ENCODE results near the gene PACS1.
A peak's percentile ranks its signal among the peaks of the same experiment; 100 is the strongest.
"Not testable (repeated sequence)": the region's sequence is repeated elsewhere in the genome, so short reads cannot be mapped to it uniquely, and the experiment has no call there.

PACS1 gene

DNA sequence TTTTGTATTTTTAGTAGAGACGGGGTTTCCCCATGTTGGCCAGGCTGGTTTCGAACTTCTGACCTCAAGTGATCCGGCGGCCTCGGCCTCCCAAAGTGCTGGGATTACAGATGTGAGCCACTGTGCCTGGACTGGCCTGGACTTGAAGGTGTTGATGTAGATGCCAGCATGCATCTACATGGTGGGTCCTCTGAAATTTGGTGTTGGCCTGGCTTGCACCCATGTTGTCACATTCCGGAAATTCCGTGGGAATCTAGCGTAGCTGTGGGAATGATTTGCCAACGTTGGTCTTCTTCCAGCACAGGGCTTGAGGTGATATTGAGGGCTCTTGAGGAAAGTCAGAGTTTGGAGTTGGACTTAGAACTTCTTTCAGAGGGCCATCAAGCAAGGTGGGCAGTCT is 6.5 kb downstream of the PACS1 start:
- peak; percentile 24 for DNase-seq (ENCODE audit: low spot score)

DNA sequence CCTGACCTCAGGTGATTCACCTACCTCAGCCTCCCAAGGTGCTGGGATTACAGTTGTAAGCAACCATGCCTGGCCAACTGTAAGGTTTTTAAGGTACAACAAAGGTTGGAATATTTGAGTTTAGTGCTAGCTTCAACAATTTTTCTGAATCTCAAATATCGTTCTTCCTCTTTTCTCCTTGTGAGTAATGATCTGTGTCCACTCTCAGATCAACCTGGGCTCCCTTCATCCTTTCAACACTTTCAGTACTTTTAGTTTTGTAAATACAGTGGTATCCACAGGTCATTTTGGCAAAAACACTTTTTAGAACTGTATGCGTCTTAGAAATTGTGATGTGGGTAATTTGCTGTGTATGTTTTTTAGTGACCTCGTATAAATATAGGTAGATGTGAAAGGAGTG is 7.9 kb downstream of the PACS1 start:
- no peak for DNase-seq (ENCODE audit: low spot score)

GRCh38 chr11:66078949-66079348 is 8.9 kb downstream of the PACS1 start:
- DNase-seq (ENCODE audit: low spot score), result not testable (repeated sequence)

GRCh38 chr11:66080055-66080817 is 10.2 kb downstream of the PACS1 start:
- DNase-seq (ENCODE audit: low spot score), result peak; percentile 57

DNA sequence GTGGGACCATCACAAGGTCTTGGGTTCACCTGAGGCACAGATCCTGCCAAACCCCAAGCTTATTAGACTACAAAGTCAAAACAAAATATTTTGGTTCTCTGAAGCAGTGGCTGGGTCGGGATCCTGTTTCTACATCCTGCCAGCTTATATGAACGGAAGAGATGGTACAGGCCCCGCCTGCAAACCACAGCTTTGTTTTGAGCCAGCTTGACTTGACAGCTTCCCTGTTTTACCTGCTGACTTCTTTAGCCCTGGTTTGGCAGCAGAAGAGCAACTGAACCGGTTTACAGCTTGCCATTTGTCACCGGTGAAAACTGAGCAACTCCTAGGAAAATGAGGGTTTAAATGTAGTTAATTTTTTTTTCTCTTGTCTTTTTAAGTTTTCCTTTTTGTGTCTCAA is 11.4 kb downstream of the PACS1 start:
- DNase-seq (ENCODE audit: low spot score), result peak; percentile 42

GRCh38 chr11:66082946-66083698 is 13.1 kb downstream of the PACS1 start:
- DNase-seq (ENCODE audit: low spot score), result peak; percentile 20

DNA sequence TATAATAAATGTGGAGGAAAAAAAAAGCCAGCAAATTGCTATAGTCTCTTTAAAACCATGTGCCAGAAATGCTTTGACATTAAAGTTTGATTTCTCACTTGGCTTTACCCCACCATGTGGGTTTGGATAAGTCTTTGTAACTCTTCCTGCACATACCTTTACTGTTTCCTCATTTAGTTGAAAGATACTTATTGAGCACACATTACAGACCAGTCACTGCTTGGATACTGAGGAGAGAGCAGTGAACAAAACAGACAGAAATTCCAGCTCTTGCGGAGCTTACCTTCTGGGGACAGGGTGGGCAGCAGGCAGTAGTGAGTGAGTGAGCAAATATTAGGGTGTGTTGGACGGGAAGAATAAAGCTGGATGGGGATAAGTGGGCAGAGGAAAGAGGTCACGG is 13.7 kb downstream of the PACS1 start:
- DNase-seq (ENCODE audit: low spot score), result no peak

DNA sequence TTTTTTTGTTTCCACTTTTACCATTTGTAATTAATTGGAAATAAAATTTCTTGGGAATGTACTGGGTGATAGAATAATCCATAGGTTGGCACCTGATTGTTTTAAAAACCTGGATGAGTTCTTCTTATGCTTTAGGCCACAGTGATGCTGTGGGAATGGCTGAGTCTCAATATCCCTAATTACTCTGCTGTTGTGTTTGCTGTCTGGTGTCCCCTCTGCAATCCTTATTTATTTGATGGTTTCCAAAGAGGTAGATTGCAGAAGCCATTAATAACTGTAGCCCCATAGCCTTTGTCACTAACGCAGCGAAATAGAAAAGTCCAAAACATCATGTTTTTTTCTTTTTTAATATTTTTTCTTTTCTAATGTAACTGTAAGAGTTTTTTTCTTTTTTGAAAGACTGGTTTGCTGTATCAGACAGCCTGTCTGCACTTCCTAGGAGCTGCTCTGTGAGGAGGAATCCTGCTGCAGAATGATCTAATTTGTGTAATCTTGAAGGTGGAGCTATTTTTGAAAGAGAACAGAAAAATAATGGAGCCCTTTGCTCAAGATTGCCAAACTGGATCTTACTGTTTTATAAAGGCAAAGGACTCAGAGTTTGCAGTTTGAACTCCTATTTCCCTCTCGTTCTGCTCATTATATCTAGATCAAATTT is 14.9 kb downstream of the PACS1 start:
- no peak for DNase-seq (ENCODE audit: low spot score)

DNA sequence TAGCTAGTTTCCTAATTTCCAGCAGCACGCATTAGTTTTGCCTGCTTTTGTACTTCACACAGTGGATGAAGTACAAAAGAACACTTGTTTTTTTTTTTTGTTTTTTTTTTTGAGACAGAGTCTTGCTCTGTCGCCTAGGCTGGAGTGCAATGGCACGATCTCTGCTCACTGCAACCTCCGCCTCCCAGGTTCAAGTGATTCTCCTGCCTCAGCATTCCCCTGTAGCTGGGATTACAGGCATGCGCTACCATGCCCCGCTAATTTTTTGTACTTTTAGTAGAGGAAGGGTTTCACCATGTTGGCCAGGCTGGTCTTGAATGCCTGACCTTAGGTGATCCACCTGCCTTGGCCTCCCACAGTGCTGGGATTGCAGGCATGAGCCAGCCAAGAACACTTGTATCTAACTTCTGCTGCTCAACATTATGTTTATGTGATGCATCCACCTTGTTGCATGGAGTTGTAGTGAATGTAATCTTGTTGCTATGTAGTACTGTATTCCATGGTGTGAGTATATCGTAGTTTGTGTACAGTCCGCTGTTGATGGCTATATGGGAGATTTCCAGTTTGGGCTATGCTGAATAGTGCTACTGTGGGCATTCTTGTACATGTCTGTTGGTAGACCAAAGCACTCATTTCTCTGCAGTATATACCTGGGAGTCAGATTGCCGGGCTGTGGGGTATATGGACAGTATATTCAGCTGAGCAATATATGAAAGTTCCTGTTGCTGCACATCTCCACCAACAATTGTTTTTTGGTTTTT is 17.3 kb downstream of the PACS1 start:
- DNase-seq (ENCODE audit: low spot score), result no peak

- DNase-seq (ENCODE audit: low spot score), result no peak
Measured at GRCh38 chr11:66089067-66089466, 19.0 kb downstream of the PACS1 start.

- DNase-seq (ENCODE audit: low spot score), result no peak
Measured at GRCh38 chr11:66090288-66090687, 20.2 kb downstream of the PACS1 start.

DNA sequence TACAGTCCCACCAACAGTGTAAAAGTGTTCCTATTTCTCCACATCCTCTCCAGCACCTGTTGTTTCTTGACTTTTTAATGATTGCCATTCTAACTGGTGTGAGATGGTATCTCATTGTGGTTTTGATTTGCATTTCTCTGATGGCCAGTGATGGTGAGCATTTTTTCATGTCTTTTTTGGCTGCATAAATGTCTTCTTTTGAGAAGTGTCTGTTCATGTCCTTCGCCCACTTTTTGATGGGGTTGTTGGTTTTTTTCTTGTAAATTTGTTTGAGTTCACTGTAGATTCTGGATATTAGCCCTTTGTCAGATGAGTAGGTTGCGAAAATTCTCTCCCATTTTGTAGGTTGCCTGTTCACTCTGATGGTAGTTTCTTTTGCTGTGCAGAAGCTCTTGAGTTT is 22.1 kb downstream of the PACS1 start:
- not testable (repeated sequence) for DNase-seq (ENCODE audit: low spot score)

DNA sequence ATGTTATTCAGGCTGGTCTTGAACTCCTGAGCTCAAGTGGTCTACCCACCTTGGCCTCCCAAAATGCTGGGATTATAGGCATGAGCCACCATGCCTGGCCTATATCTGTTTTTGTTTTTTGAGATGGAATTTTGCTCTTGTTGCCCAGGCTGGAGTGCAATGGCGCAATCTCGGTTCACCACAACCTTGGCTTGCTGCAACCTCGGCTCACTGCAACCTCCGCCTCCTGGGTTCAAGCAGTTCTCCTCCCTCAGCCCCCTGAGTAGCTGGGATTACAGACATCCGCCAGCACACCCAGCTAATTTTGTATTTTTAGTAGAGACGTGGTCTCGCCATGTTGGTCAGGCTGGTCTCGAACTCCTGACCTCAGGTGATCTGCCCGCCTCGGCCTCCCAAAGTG is 29.7 kb downstream of the PACS1 start:
- DNase-seq (ENCODE audit: low spot score), result not testable (repeated sequence)

- peak; percentile 87 for DNase-seq (ENCODE audit: low spot score)
Measured at GRCh38 chr11:66100272-66101065, 30.4 kb downstream of the PACS1 start.

DNA sequence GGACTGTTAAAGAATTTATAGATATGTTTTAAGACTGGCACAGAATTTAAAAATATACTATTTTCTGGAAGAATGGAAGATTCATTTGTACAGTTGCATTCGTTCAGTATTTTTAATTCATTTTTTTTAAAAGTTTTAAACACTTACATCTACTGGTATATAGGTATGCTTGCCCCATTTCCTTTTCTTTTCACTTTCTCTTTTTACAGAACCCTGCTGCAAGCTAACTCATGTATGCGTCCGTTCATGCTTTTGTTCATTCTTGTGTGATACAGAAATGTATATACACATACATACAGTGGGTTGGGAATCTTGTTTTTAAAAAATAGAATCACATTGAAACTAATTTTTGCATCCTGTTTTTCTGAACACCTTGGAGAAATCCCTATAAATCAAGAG is 31.0 kb downstream of the PACS1 start:
- DNase-seq (ENCODE audit: low spot score), result no peak

GRCh38 chr11:66104057-66104638 is 34.1 kb downstream of the PACS1 start:
- DNase-seq (ENCODE audit: low spot score), result no peak

GRCh38 chr11:66106786-66107599 is 36.9 kb downstream of the PACS1 start:
- DNase-seq (ENCODE audit: low spot score), result peak; percentile 80

DNA sequence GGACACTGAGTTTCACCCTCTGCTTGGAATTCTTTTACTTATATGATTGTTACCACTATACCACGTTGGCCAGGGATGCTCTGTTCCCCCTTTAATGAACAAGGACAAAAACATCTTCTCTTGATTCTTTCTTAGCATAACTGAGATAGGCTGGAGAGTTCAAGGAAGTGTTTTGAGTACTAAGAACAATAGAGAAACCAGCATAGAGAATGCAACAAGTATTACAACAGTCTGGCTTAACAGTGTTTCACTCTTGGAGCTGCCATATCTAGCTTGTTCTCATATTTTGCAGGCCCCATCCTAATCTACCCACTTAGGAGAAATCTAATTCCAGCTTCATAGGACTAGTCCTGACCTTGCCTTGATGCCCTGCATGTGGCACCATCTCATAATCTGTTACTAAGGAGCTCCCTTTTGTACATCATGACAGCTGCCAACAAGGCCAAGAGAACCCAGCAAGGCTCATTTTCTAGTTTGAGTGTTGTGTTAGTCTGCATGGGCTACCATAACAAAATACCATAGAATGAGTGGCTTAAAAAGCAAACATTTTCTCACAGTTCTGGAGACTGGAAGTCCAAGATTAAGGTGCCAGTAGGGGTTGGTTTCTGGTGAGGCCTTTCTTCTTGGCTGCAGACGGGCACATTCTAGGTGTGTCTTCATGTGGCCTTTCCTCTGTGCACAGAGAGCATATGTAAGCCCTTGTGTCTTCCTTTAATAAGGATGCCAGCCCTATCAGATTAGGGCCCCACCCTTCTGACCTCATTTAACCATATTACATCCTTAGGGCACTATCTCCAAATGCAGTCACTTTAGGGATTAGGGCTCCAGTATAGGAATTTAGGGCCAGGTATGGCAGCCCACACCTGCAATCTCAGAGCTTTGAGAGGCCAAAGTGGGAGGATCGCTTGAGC is 37.8 kb downstream of the PACS1 start:
- DNase-seq (ENCODE audit: low spot score), result no peak

- no peak for DNase-seq (ENCODE audit: low spot score)
Measured at GRCh38 chr11:66109294-66109693, 39.2 kb downstream of the PACS1 start.
